Upper lobe of left lung (tissue), 4 donors: ENCODE measurements around the gene ZNF730.

Experiments
- POLR2A ChIP-seq, 4 donors: fragments of 450-650 bp; IDR thresholded peaks; one replicate each; pipeline ENCODE4 v1.5.1; 2016 to 2017; ENCODE audit warnings: antibody characterized with exemption in 4 of 4, mild to moderate bottlenecking in 2 of 4
- TF ChIP-seq, protein P1 (sequence below), 6 experiments: fragments of 450-650 bp in 4 of 6; fragments of 200-600 bp in 2 of 6; sonication (generic) in 2 of 6; IDR thresholded peaks; one replicate each; pipeline ENCODE4 v1.5.1; 2016 to 2019; ENCODE audit warnings: antibody characterized with exemption in 6 of 6

GRCh38 chr19:23098988-23099387 is 17.8 kb upstream of the ZNF730 start:
- TF ChIP-seq, protein P1, sequence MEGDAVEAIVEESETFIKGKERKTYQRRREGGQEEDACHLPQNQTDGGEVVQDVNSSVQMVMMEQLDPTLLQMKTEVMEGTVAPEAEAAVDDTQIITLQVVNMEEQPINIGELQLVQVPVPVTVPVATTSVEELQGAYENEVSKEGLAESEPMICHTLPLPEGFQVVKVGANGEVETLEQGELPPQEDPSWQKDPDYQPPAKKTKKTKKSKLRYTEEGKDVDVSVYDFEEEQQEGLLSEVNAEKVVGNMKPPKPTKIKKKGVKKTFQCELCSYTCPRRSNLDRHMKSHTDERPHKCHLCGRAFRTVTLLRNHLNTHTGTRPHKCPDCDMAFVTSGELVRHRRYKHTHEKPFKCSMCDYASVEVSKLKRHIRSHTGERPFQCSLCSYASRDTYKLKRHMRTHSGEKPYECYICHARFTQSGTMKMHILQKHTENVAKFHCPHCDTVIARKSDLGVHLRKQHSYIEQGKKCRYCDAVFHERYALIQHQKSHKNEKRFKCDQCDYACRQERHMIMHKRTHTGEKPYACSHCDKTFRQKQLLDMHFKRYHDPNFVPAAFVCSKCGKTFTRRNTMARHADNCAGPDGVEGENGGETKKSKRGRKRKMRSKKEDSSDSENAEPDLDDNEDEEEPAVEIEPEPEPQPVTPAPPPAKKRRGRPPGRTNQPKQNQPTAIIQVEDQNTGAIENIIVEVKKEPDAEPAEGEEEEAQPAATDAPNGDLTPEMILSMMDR (IDR thresholded peaks at IDR 0.05): no peak
- no peak for TF ChIP-seq POLR2A (IDR thresholded peaks at IDR 0.05)
